ENCODE measurements around the gene DNAI2. TPM values are rescaled to one million over a fixed set of nuclear protein-coding genes. Genes with fewer than 3 reads are reported as not detected.
A peak's percentile ranks its signal among the peaks of the same experiment; 100 is the strongest.

Gene DNAI2
- total and polyA plus RNA-seq, 8 donors: not detected

DNA sequence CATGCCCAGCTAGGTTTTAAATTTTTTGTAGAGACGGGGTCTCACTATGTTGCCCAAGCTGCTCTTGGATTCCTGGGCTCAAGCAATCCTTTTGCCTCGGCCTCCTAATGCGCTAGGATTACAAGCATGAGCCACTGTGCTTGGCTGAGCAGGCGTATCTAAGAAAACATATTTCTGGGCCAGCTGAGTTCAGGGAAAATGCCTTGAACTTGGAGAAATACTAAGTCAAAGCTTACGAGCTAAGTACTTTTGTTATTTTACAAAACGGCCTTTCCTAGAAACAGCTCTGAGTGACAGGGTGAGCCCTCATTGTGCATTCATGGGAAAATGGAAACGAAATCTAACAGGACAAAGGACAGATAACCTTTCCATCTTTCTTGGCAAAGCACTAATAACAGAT lies 24.7 kb downstream of the DNAI2 start:
- TF ChIP-seq EP300 (IDR thresholded peaks at IDR 0.05) (no peak), POLR2A (IDR thresholded peaks at IDR 0.05) (no peak), POLR2AphosphoS5 (IDR thresholded peaks at IDR 0.05) (no peak)
- TF ChIP-seq, protein P1, sequence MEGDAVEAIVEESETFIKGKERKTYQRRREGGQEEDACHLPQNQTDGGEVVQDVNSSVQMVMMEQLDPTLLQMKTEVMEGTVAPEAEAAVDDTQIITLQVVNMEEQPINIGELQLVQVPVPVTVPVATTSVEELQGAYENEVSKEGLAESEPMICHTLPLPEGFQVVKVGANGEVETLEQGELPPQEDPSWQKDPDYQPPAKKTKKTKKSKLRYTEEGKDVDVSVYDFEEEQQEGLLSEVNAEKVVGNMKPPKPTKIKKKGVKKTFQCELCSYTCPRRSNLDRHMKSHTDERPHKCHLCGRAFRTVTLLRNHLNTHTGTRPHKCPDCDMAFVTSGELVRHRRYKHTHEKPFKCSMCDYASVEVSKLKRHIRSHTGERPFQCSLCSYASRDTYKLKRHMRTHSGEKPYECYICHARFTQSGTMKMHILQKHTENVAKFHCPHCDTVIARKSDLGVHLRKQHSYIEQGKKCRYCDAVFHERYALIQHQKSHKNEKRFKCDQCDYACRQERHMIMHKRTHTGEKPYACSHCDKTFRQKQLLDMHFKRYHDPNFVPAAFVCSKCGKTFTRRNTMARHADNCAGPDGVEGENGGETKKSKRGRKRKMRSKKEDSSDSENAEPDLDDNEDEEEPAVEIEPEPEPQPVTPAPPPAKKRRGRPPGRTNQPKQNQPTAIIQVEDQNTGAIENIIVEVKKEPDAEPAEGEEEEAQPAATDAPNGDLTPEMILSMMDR (IDR thresholded peaks at IDR 0.05): no peak
- peak in 1 of 2 donors; percentile 47 for DNase-seq
- peaks cover 0 to 8% (median 5%) of the 10 kb centered on the region in 4 donors for H3K4me1 ChIP-seq
- no peaks in the 10 kb centered on the region for H3K9me3 ChIP-seq
- H3K27ac ChIP-seq: no peak overlapping the region
- 58 to 67% (median 64%) methylated on average over 7 of the region's 7 CpGs for WGBS, 5 donors
- no peaks in the 10 kb centered on the region for H3K36me3 ChIP-seq
- intact Hi-C loops (cut with DNase I; ENCODE audit: low total_unique reads): no loop called here
- peaks cover 0 to 46% (median 11%) of the 10 kb centered on the region in 3 donors for H3K27me3 ChIP-seq
- H3K4me3 ChIP-seq: no peak overlapping the region

DNA sequence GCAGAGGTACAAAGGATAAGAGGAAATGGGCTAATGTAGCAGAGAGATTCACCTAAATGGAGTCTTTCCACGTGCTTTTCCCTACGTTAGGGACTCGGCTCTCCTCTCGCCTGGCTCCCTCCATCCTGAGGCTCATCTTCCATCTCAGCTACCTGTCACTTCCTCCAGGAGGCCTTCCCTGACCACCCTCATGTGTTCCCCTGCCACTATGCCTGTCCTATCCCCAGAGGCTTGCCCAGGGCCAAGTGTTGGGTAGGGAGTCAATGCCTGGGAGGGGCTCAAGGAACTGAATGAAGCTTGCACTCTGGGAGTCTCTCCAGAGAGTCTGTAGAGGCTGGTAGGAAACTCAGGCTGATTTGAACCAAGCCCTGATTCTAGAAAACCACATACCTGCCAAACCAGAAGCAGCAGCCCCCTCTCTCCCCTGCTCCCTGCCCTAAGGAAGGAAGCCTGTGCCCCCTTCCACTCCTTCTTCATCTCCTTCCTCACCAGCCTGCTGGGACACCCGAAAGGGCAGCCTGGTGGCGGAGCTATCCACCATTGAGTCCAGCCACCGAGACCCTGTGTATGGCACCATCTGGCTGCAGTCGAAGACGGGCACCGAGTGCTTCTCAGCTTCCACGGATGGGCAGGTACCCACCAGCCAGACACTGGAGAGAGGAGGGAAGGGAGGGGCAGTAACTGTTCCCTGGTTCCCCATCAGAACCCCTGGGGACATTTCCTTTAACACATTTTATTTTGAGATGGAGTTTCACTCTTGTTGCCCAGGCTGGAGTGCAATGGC lies 25.4 kb downstream of the DNAI2 start:
- Histone ChIP-seq H3K36me3 (no peaks in the 10 kb centered on the region), H3K9me3 (peaks cover 0 to 1% (median under 1%) of the 10 kb centered on the region in 4 donors), H3K27ac (no peak overlapping the region), H3K4me3 (no peak overlapping the region), H3K27me3 (peaks cover 0 to 46% (median 11%) of the 10 kb centered on the region in 3 donors), H3K4me1 (peaks cover 0 to 8% (median 5%) of the 10 kb centered on the region in 4 donors)
- TF ChIP-seq POLR2AphosphoS5 (IDR thresholded peaks at IDR 0.05) (no peak), POLR2A (IDR thresholded peaks at IDR 0.05) (no peak), EP300 (IDR thresholded peaks at IDR 0.05) (no peak)
- TF ChIP-seq, protein P1 (IDR thresholded peaks at IDR 0.05): no peak
- no peak for DNase-seq
- 74 to 81% (median 79%) methylated on average over 11 of the region's 11 CpGs for WGBS, 5 donors
- intact Hi-C loops (cut with DNase I; ENCODE audit: low total_unique reads): no loop called here

DNA sequence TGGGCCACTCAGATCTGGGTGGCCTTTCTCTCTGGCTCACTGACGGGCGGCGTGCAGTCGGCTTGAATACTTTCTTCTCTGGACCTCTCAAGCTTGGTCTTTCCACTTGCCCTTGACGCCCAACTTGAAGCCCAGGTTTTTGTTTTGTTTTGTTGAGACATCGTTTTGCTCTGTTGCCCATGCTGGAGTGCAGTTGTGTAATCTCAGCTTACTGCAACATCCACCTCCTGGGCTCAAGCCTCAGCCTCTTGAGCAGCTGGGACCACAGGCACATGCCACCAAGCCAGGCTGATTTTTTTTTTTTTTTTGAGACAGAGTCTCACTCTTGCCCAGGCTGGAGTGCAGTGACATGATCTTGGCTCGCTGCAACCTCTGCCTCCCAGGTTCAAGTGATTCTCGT lies 29.3 kb downstream of the DNAI2 start:
- H3K9me3 ChIP-seq: peaks cover 0 to 14% (median 5%) of the 10 kb centered on the region in 4 donors
- intact Hi-C loops (cut with DNase I; ENCODE audit: low total_unique reads): no loop called here
- 73 to 89% (median 86%) methylated on average over 8 of the region's 8 CpGs for WGBS, 5 donors
- no peaks in the 10 kb centered on the region for H3K4me1 ChIP-seq
- no peak for TF ChIP-seq EP300 (IDR thresholded peaks at IDR 0.05)
- TF ChIP-seq, protein P1 (IDR thresholded peaks at IDR 0.05): no peak
- no peak for TF ChIP-seq POLR2AphosphoS5 (IDR thresholded peaks at IDR 0.05)
- TF ChIP-seq POLR2A (IDR thresholded peaks at IDR 0.05): no peak
- no peak for DNase-seq
- no peak overlapping the region for H3K27ac ChIP-seq
- H3K36me3 ChIP-seq: no peaks in the 10 kb centered on the region
- peaks cover 0 to 35% (median 4%) of the 10 kb centered on the region in 3 donors for H3K27me3 ChIP-seq
- H3K4me3 ChIP-seq: no peak overlapping the region

DNA sequence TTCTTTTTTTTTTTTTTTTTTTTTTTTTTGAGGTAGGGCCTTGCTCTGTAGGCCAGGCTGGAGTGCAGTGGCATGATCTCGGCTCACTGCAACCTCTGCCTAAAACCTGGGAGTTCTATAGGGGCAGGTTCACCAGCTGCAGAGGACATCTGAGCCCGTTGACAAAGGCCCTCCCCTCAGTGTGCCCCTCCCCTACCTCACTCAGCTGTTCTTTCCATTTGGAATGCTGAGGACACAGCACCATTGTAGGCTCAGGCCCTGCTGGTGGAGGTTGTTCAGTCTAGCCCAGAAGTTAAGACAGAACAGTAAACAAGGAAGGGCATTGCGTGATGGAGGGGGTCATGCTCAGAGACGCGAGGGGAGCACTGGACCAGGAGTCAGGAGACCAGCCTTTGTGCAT lies 30.1 kb downstream of the DNAI2 start:
- peaks cover 0 to 35% (median 2%) of the 10 kb centered on the region in 3 donors for H3K27me3 ChIP-seq
- intact Hi-C loops (cut with DNase I; ENCODE audit: low total_unique reads): no loop called here
- WGBS, 5 donors: 61 to 68% (median 67%) methylated on average over 5 of the region's 5 CpGs
- no peak for DNase-seq
- H3K4me3 ChIP-seq: no peak overlapping the region
- H3K36me3 ChIP-seq: no peaks in the 10 kb centered on the region
- TF ChIP-seq POLR2A (IDR thresholded peaks at IDR 0.05): no peak
- TF ChIP-seq EP300 (IDR thresholded peaks at IDR 0.05): no peak
- TF ChIP-seq POLR2AphosphoS5 (IDR thresholded peaks at IDR 0.05): no peak
- TF ChIP-seq, protein P1 (IDR thresholded peaks at IDR 0.05): no peak
- H3K9me3 ChIP-seq: peaks cover 0 to 14% (median 5%) of the 10 kb centered on the region in 4 donors
- no peak overlapping the region for H3K27ac ChIP-seq
- H3K4me1 ChIP-seq: no peaks in the 10 kb centered on the region

Measured in stomach (tissue), 9 donors.